ENCODE measurements around the gene ANTKMT.

ANTKMT gene

GRCh38 chr16:756428-756827 lies 35.5 kb downstream of the ANTKMT start:
- H2BK5ac ChIP-seq (ENCODE audit: low read depth, low read length, poor library complexity): no peak overlapping the region
- H3K9ac ChIP-seq (ENCODE audit: low read length): no peak overlapping the region
- H3K14ac ChIP-seq (ENCODE audit: low read length): no peak overlapping the region
- no peak overlapping the region for H3K4me3 ChIP-seq (ENCODE audit: low read depth, low read length)
- H3K36me3 ChIP-seq (ENCODE audit: control insufficient read depth in 1 of 2, insufficient read depth in 2 of 2, low read length in 2 of 2): no peaks in the 10 kb centered on the region
- H3K4me1 ChIP-seq (ENCODE audit: control insufficient read depth in 1 of 2, insufficient read depth in 2 of 2, low read length in 2 of 2): peaks cover 12% of the 10 kb centered on the region in 2 experiments
- H2BK120ac ChIP-seq (ENCODE audit: insufficient read depth, low read length, poor library complexity): no peak overlapping the region
- H2AFZ ChIP-seq (ENCODE audit: insufficient read depth, low read length, poor library complexity): no peak overlapping the region
- H3K79me1 ChIP-seq (ENCODE audit: low read length): peaks cover 3% of the 10 kb centered on the region
- H2BK12ac ChIP-seq (ENCODE audit: low read length): no peak overlapping the region
- no peak overlapping the region for H3K18ac ChIP-seq (ENCODE audit: low read length)
- H4K12ac ChIP-seq (ENCODE audit: low read depth, low read length): no peak overlapping the region
- H3K27ac ChIP-seq (ENCODE audit: low read depth, low read length): no peak overlapping the region
- H2AK5ac ChIP-seq (ENCODE audit: low read length): no peak overlapping the region
- H3K4ac ChIP-seq (ENCODE audit: low read depth, low read length): no peak overlapping the region
- H3K27me3 ChIP-seq (ENCODE audit: insufficient read depth, low read length): no peaks in the 10 kb centered on the region
- no peak overlapping the region for H4K91ac ChIP-seq (ENCODE audit: low read depth, low read length)
- no peaks in the 10 kb centered on the region for H3K79me2 ChIP-seq (ENCODE audit: control insufficient read depth, insufficient read depth, low read length, poor library complexity)
- no peak overlapping the region for H4K8ac ChIP-seq (ENCODE audit: low read depth, low read length)
- WGBS (ENCODE audit: extremely low coverage, insufficient coverage, insufficient read length): no CpG with 5 or more reads among the region's 5 CpGs
- H3K4me2 ChIP-seq (ENCODE audit: low read length): no peak overlapping the region
- DNase-seq: no peak
- H3K23ac ChIP-seq (ENCODE audit: low read length): no peak overlapping the region
- peaks cover 5% of the 10 kb centered on the region for H3K9me3 ChIP-seq (ENCODE audit: insufficient read depth, low read depth, low read length)

GRCh38 chr16:759110-759910 lies 38.4 kb downstream of the ANTKMT start:
- no CpG with 5 or more reads among the region's 34 CpGs for WGBS (ENCODE audit: extremely low coverage, insufficient coverage, insufficient read length)
- Histone ChIP-seq H3K27ac (ENCODE audit: low read depth, low read length) (peak overlapping the region; percentile 11), H2BK12ac (ENCODE audit: low read length) (peak overlapping the region; percentile 23), H3K18ac (ENCODE audit: low read length) (no peak overlapping the region), H3K9ac (ENCODE audit: low read length) (no peak overlapping the region), H3K79me2 (ENCODE audit: control insufficient read depth, insufficient read depth, low read length, poor library complexity) (no peaks in the 10 kb centered on the region), H3K9me3 (ENCODE audit: insufficient read depth, low read depth, low read length) (peaks cover 5% of the 10 kb centered on the region), H3K4me2 (ENCODE audit: low read length) (no peak overlapping the region), H2BK5ac (ENCODE audit: low read depth, low read length, poor library complexity) (no peak overlapping the region), H3K14ac (ENCODE audit: low read length) (peak overlapping the region; percentile 21), H4K91ac (ENCODE audit: low read depth, low read length) (peak overlapping the region; percentile 53), H3K27me3 (ENCODE audit: insufficient read depth, low read length) (no peaks in the 10 kb centered on the region), H3K36me3 (ENCODE audit: control insufficient read depth in 1 of 2, insufficient read depth in 2 of 2, low read length in 2 of 2) (no peaks in the 10 kb centered on the region), H3K4ac (ENCODE audit: low read depth, low read length) (no peak overlapping the region), H3K23ac (ENCODE audit: low read length) (no peak overlapping the region), H4K8ac (ENCODE audit: low read depth, low read length) (peak overlapping the region; percentile 30), H3K79me1 (ENCODE audit: low read length) (peaks cover 3% of the 10 kb centered on the region), H3K4me3 (ENCODE audit: low read depth, low read length) (no peak overlapping the region), H2AFZ (ENCODE audit: insufficient read depth, low read length, poor library complexity) (peak overlapping the region; percentile 66), H2AK5ac (ENCODE audit: low read length) (peak overlapping the region; percentile 35), H3K4me1 (ENCODE audit: control insufficient read depth in 1 of 2, insufficient read depth in 2 of 2, low read length in 2 of 2) (peaks cover 12% of the 10 kb centered on the region in 2 experiments), H4K12ac (ENCODE audit: low read depth, low read length) (peak overlapping the region; percentile 6), H2BK120ac (ENCODE audit: insufficient read depth, low read length, poor library complexity) (peak overlapping the region; percentile 47)
- DNase-seq: peak in 1 of 2 donors; percentile 18

DNA sequence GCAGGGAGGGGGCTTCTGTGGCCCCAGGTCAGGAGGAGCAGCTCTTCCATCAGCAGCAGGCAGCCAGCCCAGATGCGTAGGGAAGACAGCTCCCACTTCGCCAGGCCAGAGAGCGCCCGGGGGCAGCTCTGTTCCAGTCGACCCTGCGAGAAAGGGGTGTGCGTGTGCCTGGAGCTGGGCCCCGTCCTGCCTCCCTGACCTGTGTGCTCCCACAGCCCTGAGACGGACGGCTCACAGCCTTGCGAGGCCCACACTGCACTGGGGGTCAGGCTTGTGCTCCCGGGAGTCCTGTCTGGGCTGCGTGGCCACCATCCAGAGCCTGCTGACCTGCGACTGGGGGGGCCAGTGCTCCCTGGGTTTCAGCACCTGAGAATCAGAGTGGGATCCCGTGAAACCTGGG lies 39.1 kb downstream of the ANTKMT start:
- DNase-seq: no peak
- peaks cover 7% of the 10 kb centered on the region for H3K9me3 ChIP-seq (ENCODE audit: insufficient read depth, low read depth, low read length)
- no peak overlapping the region for H3K4me2 ChIP-seq (ENCODE audit: low read length)
- H3K9ac ChIP-seq (ENCODE audit: low read length): no peak overlapping the region
- no peak overlapping the region for H4K8ac ChIP-seq (ENCODE audit: low read depth, low read length)
- H3K36me3 ChIP-seq (ENCODE audit: control insufficient read depth in 1 of 2, insufficient read depth in 2 of 2, low read length in 2 of 2): no peaks in the 10 kb centered on the region
- H3K79me1 ChIP-seq (ENCODE audit: low read length): peaks cover 3% of the 10 kb centered on the region
- H3K4me1 ChIP-seq (ENCODE audit: control insufficient read depth in 1 of 2, insufficient read depth in 2 of 2, low read length in 2 of 2): peaks cover 12% of the 10 kb centered on the region in 2 experiments
- H3K27ac ChIP-seq (ENCODE audit: low read depth, low read length): no peak overlapping the region
- no peak overlapping the region for H2AFZ ChIP-seq (ENCODE audit: insufficient read depth, low read length, poor library complexity)
- no peak overlapping the region for H2AK5ac ChIP-seq (ENCODE audit: low read length)
- no peak overlapping the region for H3K18ac ChIP-seq (ENCODE audit: low read length)
- no peak overlapping the region for H3K4ac ChIP-seq (ENCODE audit: low read depth, low read length)
- peak overlapping the region; percentile 16 for H3K4me3 ChIP-seq (ENCODE audit: low read depth, low read length)
- no peak overlapping the region for H3K14ac ChIP-seq (ENCODE audit: low read length)
- no peak overlapping the region for H2BK5ac ChIP-seq (ENCODE audit: low read depth, low read length, poor library complexity)
- no peak overlapping the region for H4K91ac ChIP-seq (ENCODE audit: low read depth, low read length)
- H2BK12ac ChIP-seq (ENCODE audit: low read length): no peak overlapping the region
- WGBS (ENCODE audit: extremely low coverage, insufficient coverage, insufficient read length): no CpG with 5 or more reads among the region's 15 CpGs
- no peak overlapping the region for H4K12ac ChIP-seq (ENCODE audit: low read depth, low read length)
- no peaks in the 10 kb centered on the region for H3K27me3 ChIP-seq (ENCODE audit: insufficient read depth, low read length)
- no peaks in the 10 kb centered on the region for H3K79me2 ChIP-seq (ENCODE audit: control insufficient read depth, insufficient read depth, low read length, poor library complexity)
- no peak overlapping the region for H3K23ac ChIP-seq (ENCODE audit: low read length)
- H2BK120ac ChIP-seq (ENCODE audit: insufficient read depth, low read length, poor library complexity): no peak overlapping the region

- no peak within 1 kb of the TSS for H3K9ac ChIP-seq (ENCODE audit: low read length)
- peaks cover 5% of the 10 kb centered on the region for H3K9me3 ChIP-seq (ENCODE audit: insufficient read depth, low read depth, low read length)
- DNase-seq: no peak
- H2BK12ac ChIP-seq (ENCODE audit: low read length): no peak within 1 kb of the TSS
- H3K79me2 ChIP-seq (ENCODE audit: control insufficient read depth, insufficient read depth, low read length, poor library complexity): no peaks in the 10 kb centered on the region
- no peak within 1 kb of the TSS for H3K18ac ChIP-seq (ENCODE audit: low read length)
- no peak within 1 kb of the TSS for H2AFZ ChIP-seq (ENCODE audit: insufficient read depth, low read length, poor library complexity)
- H3K27me3 ChIP-seq (ENCODE audit: insufficient read depth, low read length): no peaks in the 10 kb centered on the region
- no peak within 1 kb of the TSS for H3K14ac ChIP-seq (ENCODE audit: low read length)
- no peak within 1 kb of the TSS for H2BK120ac ChIP-seq (ENCODE audit: insufficient read depth, low read length, poor library complexity)
- H2BK5ac ChIP-seq (ENCODE audit: low read depth, low read length, poor library complexity): no peak within 1 kb of the TSS
- H3K23ac ChIP-seq (ENCODE audit: low read length): no peak within 1 kb of the TSS
- no peaks in the 10 kb centered on the region for H3K36me3 ChIP-seq (ENCODE audit: control insufficient read depth in 1 of 2, insufficient read depth in 2 of 2, low read length in 2 of 2)
- no peak within 1 kb of the TSS for H4K8ac ChIP-seq (ENCODE audit: low read depth, low read length)
- no CpG with 5 or more reads among the region's 37 CpGs for WGBS (ENCODE audit: extremely low coverage, insufficient coverage, insufficient read length)
- peak within 1 kb of the TSS; percentile 16 for H3K4me3 ChIP-seq (ENCODE audit: low read depth, low read length)
- H3K4me1 ChIP-seq (ENCODE audit: control insufficient read depth in 1 of 2, insufficient read depth in 2 of 2, low read length in 2 of 2): peaks cover 12% of the 10 kb centered on the region in 2 experiments
- no peak within 1 kb of the TSS for H4K91ac ChIP-seq (ENCODE audit: low read depth, low read length)
- no peak within 1 kb of the TSS for H3K4ac ChIP-seq (ENCODE audit: low read depth, low read length)
- no peak within 1 kb of the TSS for H3K27ac ChIP-seq (ENCODE audit: low read depth, low read length)
- peaks cover 3% of the 10 kb centered on the region for H3K79me1 ChIP-seq (ENCODE audit: low read length)
- H3K4me2 ChIP-seq (ENCODE audit: low read length): no peak within 1 kb of the TSS
- H4K12ac ChIP-seq (ENCODE audit: low read depth, low read length): no peak within 1 kb of the TSS
- H2AK5ac ChIP-seq (ENCODE audit: low read length): no peak within 1 kb of the TSS
Observed at GRCh38 chr16:760545-761343, 39.8 kb downstream of the ANTKMT start, which contains the start of gene MSLN. MSLN (plus strand) TSS chr16:760734; CDS start chr16:762681, 1,947 bp downstream.
